ENCODE results near the gene PPP1R7.

Gene PPP1R7

GRCh38 chr2:241223211-241224017, 73.1 kb downstream of the PPP1R7 start:
- H3K4me1 ChIP-seq (ENCODE audit: control insufficient read depth in 1 of 2, insufficient read depth in 1 of 2, low read depth in 1 of 2, low read length in 1 of 2) = peaks cover 6% of the 10 kb centered on the region in 2 experiments
- H3K27me3 ChIP-seq = peaks cover 8% of the 10 kb centered on the region
- no peak for TF ChIP-seq CTCF (IDR thresholded peaks at IDR 0.05)
- H3K9me3 ChIP-seq = no peaks in the 10 kb centered on the region
- no peak overlapping the region for H3K27ac ChIP-seq
- H3K36me3 ChIP-seq = peaks cover 37% of the 10 kb centered on the region
- no peak overlapping the region for H3K4me3 ChIP-seq (ENCODE audit: low read depth in 1 of 2, low read length in 1 of 2)

- Histone ChIP-seq H3K27ac (no peak overlapping the region), H3K9me3 (no peaks in the 10 kb centered on the region), H3K4me1 (ENCODE audit: control insufficient read depth in 1 of 2, insufficient read depth in 1 of 2, low read depth in 1 of 2, low read length in 1 of 2) (no peaks in the 10 kb centered on the region), H3K4me3 (ENCODE audit: low read depth in 1 of 2, low read length in 1 of 2) (no peak overlapping the region), H3K27me3 (peaks cover under 1% of the 10 kb centered on the region), H3K36me3 (peaks cover 45% of the 10 kb centered on the region)
- no peak for TF ChIP-seq CTCF (IDR thresholded peaks at IDR 0.05)
These were observed 74.0 kb downstream of the PPP1R7 start for GRCh38 chr2:241224018-241224850.

GRCh38 chr2:241224851-241225438, 74.7 kb downstream of the PPP1R7 start:
- Histone ChIP-seq H3K9me3 (no peaks in the 10 kb centered on the region), H3K4me3 (ENCODE audit: low read depth in 1 of 2, low read length in 1 of 2) (no peak overlapping the region), H3K4me1 (ENCODE audit: control insufficient read depth in 1 of 2, insufficient read depth in 1 of 2, low read depth in 1 of 2, low read length in 1 of 2) (no peaks in the 10 kb centered on the region), H3K27me3 (no peaks in the 10 kb centered on the region), H3K27ac (no peak overlapping the region), H3K36me3 (peaks cover 52% of the 10 kb centered on the region)
- no peak for TF ChIP-seq CTCF (IDR thresholded peaks at IDR 0.05)

- Histone ChIP-seq H3K27me3 (no peaks in the 10 kb centered on the region), H3K36me3 (peaks cover 58% of the 10 kb centered on the region), H3K4me3 (ENCODE audit: low read depth in 1 of 2, low read length in 1 of 2) (no peak overlapping the region), H3K4me1 (ENCODE audit: control insufficient read depth in 1 of 2, insufficient read depth in 1 of 2, low read depth in 1 of 2, low read length in 1 of 2) (no peaks in the 10 kb centered on the region), H3K27ac (no peak overlapping the region), H3K9me3 (no peaks in the 10 kb centered on the region)
- TF ChIP-seq CTCF (IDR thresholded peaks at IDR 0.05) = no peak
These were observed 75.3 kb downstream of the PPP1R7 start for GRCh38 chr2:241225545-241225944.

- H3K27ac ChIP-seq = no peak overlapping the region
- H3K9me3 ChIP-seq = no peaks in the 10 kb centered on the region
- H3K36me3 ChIP-seq = peaks cover 62% of the 10 kb centered on the region
- no peak overlapping the region for H3K4me3 ChIP-seq (ENCODE audit: low read depth in 1 of 2, low read length in 1 of 2)
- TF ChIP-seq CTCF (IDR thresholded peaks at IDR 0.05) = no peak
- H3K27me3 ChIP-seq = no peaks in the 10 kb centered on the region
- H3K4me1 ChIP-seq (ENCODE audit: control insufficient read depth in 1 of 2, insufficient read depth in 1 of 2, low read depth in 1 of 2, low read length in 1 of 2) = no peaks in the 10 kb centered on the region
These were observed 75.7 kb downstream of the PPP1R7 start for GRCh38 chr2:241225983-241226382.

Measured in neutrophil (primary cell).